ENCODE data around the gene MFSD6.
"Not testable (repeated sequence)": the region's sequence is repeated elsewhere in the genome, so short reads cannot be mapped to it uniquely, and the experiment has no call there.

The MFSD6 gene

DNA sequence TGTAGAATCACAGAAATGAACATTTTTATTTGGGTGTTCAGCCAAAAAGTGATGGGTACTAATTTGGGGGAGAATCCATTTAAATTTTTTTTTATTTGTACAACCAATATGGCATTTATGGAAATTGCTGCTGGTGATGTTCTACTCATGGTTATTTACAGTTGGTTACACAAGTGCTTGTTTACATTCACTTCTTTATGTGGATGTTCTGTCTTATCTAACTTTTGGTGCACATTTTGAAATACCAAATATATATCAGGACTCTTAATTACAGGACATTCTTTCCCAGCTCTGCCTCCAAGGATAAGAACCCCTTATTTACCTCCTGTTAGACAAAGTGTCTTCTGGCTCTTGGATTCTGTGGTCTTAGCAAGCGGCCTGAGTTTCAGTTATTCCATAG lies 91.1 kb downstream of the MFSD6 start:
- DNase-seq (ENCODE audit: low read depth in 2 of 2, low spot score in 1 of 2), result no peak

DNA sequence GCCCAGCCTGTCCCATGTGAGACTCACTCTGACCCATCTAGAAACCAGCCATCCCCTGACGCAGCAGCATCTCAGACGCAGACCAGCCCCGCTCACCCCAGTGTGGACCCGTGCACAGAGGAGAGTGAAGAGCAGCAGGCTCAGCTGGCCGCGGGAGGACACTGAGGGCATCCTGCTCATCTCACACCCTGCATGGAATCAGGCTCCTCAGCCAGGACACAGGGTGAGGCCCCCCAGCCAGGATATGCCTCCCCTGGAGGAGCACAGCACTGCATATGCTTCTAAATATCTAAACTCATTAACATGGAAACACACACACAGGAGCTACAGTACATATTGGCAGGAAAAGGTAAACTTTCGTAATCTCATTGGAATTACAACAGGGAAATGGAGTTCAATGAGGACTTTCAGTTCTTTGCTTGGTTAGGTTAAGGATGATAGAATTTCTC lies 91.9 kb downstream of the MFSD6 start:
- DNase-seq (ENCODE audit: low read depth in 2 of 2, low spot score in 1 of 2), result no peak

DNA sequence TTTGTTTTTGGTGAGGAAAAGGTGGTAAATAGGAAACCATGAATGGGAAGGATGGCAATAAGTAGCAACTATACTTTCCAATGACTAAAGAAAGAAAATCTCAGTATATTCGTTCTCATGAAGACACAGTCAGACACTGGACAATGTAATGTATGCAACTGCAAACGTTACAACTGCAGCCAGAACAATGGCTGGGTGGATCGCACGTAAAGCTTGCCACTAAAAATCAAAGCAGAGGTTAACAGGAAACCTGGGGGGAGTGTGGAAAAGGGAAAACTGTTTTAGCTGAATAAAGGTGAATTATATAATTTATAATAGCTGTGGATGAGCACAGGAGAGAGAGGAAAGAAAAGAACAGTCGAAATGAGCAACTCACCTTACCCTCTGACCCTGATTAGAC lies 93.1 kb downstream of the MFSD6 start:
- DNase-seq (ENCODE audit: low read depth in 2 of 2, low spot score in 1 of 2), result no peak

DNA sequence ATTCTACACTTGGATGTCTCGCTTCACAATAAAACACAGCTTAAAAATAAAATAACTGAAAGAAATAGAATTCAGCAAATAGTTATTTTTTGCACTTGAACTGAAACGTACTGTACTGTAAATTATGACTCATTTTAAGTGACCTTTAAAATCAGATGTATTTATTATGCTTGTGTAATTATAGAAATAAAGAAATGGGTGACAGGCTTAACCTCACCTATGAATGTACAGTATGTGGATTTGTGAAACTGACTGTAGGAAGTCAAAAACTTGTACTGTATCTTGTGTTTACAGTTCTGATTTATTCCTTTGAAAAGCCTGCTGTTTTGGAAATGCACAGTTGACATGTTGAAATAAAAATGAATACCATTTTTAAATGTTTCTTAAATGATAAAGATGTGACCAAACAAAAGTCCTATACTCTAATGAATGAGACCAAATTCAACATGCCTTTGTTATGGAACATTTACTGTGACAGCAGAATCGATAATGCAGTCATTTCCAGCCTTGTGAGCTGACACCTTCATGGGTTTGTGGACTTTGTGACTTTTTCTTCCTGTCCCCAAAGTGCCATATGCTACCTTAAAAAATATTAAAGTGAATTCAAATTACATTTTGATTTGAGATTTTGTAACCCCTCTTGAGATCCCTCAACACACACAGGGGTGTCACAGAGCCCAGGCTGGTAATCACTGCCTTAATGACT lies 93.7 kb downstream of the MFSD6 start:
- DNase-seq (ENCODE audit: low read depth in 2 of 2, low spot score in 1 of 2), result no peak

DNA sequence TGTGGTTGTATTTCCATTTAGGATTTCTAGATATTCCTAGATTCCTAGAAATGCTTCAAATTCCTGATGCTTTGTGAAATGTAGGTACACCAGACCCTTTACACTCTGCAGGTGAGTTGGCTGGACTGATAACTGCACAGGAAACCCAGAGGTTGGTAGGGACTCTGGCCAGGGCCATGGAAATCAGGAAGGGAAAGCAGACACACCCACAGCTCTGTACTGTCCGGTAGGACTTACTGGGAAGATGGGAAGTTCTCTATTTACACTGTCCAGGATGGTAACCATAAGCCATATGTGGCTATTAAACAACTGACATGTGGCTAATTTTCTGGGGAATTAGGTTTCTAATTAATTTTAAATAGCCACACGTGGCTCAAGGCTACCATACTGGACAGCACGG lies 94.9 kb downstream of the MFSD6 start:
- no peak for DNase-seq (ENCODE audit: low read depth in 2 of 2, low spot score in 1 of 2)

DNA sequence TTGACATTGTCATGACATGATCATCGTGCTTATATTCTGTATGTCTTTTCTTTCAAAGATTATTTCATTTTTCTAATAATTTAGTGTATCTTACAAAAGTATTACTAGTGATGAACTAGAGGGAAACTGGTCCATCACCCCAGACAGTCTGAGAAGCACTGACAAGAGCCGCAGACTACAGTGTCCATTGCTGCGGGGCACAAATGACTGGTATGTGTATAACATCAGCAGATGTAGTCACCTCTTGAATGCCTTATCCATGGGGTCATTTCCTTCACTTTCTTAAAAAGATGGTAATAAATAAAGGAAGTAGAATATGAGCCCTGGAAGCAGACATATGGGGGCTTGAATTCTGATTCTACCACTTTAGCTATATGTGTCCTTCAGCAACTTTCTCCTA lies 96.8 kb downstream of the MFSD6 start:
- DNase-seq (ENCODE audit: low read depth in 2 of 2, low spot score in 1 of 2), result no peak

DNA sequence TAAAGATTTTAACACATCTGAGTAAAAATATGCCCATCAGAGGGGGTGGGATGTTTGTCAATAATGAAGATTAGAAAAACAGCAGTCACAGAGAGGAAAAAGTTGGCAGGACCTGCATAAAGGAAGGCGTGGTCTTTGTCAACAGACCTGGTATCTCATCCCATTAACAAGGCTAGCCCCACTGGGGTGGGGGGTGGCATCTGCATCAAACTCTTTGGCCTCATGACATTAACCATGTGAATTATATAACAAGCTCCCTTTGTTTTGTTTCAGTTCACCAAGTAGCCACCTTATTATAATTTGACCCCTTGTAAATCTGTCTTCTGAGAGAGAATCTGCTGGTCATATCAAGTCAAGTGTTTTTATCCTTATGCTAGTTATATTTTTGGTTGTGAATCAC lies 97.5 kb downstream of the MFSD6 start:
- DNase-seq (ENCODE audit: low read depth in 2 of 2, low spot score in 1 of 2), result no peak

DNA sequence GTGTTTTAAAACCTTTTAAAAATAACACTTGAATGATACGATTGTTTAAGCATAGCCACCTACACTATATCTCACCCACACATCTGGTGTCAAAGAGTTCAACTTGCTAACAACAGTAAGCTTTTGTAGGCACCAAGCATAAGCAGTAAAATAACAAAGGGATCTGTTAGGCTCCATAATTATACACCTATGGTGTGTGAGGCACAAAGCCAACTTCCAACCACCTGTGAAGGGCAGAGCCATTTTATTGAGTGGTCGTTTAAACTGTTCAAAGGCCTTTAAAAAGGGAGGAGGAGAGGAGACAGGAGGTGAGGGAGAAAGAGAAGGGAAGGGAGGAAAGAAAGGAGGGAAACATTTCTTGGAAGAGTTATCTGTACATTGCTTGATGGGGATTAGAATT lies 98.5 kb downstream of the MFSD6 start:
- DNase-seq (ENCODE audit: low read depth in 2 of 2, low spot score in 1 of 2), result no peak

DNA sequence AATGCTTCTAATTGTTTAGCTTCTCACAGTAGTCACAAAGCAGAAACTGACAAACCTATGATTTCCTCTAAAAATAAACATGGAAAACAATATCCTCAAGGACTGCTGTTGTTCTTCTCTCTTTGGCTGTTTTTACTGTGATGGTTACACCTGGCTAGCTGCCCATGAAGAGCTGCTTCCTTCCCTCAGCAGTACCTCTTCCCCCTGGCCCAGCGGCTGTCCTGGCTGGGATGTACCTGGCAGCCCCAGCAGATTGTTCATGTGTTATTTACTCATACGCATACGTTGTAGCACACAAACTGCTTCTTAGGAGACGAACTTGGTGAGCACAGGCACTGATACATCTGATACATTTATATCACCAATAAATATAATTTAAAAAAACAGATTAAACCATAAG lies 99.0 kb downstream of the MFSD6 start:
- DNase-seq (ENCODE audit: low read depth in 2 of 2, low spot score in 1 of 2), result no peak

DNA sequence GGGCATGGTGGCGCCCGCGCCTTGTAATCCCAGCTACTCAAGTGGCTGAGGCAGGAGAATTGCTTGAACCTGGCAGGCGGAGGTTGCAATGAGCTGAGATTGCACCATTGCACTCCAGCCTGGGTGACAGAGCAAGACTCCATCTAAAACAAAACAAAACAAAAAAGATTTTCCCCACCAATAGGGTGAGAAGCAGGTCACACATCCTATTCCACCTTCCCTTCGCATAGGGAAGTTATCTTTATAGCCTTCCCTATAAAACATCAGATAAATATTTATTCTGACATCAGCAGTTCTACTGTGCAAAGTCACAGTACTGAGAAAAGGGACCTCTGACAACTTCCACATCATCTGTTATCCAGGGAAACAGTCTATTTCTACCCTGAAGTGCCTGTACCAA lies 101.7 kb downstream of the MFSD6 start:
- not testable (repeated sequence) for DNase-seq (ENCODE audit: low read depth in 2 of 2, low spot score in 1 of 2)

DNA sequence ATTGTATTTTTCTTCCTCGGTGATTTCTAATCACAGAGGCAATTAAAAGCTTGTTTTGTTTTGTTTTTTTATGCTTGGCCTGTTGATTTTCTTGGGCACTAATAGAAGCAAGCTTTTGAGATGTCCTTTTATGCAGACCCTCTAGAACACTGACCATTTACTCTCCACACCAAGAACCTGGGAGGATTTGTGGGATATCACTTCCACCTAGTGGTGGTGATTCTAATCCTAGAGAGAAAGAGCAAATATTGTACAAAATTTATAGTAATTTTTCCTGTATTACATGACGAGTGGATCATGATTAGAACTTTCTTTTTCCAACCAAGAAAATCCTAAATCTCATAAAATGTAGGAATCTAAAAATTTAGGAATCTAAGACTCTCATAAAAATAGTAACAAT lies 102.9 kb downstream of the MFSD6 start:
- DNase-seq (ENCODE audit: low read depth in 2 of 2, low spot score in 1 of 2), result no peak

DNA sequence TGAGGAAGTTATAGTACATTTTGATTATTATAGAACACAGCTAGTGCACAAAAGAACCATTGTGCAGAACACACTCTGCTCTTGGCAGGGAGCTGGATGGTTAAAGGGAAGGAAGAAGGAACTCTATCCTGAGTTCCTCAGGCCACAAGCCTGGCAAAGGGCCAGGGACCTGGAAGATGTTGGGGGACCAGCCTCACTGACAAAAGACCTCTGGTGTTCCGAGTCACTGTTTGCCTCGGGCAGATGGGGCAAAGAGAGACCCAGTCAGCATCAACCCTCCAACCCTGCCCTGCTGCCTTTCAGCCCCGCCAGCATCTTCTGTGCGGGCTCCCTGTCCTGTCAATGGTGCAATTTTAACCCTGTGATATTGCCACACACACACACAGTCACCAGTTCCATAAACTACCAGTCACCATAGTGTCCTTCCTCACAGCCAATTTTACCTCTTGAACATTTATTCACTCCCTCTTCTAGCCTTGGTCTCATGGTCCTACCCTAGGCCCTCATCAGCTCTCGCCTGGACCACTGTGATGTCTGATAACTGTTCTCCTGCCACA lies 104.5 kb downstream of the MFSD6 start:
- no peak for DNase-seq (ENCODE audit: low read depth in 2 of 2, low spot score in 1 of 2)

DNA sequence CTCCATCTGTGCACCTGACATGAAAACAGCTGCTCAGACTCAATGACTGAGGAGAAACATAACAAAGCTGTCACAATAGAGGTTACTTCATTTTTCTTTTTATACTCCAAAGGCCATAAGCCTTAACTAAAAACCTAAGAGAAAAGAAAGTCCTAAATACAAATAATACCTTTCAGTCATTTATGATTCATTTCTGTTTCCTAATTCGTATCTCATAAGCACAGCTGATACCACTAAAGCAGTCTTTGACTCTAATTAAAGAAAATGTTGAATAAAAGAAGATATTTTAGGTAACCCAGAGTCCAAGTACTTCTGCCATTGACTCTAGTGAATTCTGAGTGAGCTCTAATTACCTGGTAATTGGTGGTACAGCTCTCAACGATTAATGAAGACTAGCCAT lies 105.7 kb downstream of the MFSD6 start:
- DNase-seq (ENCODE audit: low read depth in 2 of 2, low spot score in 1 of 2), result no peak

DNA sequence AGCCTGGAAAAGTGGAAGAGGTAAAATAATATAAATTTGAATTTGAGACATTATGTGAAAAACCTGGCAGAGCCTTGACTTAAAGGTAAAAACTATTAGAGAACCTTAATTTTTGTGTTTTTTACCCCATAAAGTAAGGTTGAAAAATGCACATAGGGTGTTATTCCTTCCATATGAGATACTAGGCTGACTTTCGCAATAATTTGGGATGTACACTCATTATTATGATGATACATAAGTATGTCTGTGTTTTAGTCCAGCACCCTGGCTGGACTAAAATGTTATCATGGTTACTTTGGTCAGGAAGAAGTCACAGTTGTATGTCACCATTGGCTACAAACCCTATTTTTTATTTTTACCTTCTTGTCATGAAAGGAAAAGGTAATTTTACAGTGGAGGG lies 106.5 kb downstream of the MFSD6 start:
- DNase-seq (ENCODE audit: low read depth in 2 of 2, low spot score in 1 of 2), result no peak

DNA sequence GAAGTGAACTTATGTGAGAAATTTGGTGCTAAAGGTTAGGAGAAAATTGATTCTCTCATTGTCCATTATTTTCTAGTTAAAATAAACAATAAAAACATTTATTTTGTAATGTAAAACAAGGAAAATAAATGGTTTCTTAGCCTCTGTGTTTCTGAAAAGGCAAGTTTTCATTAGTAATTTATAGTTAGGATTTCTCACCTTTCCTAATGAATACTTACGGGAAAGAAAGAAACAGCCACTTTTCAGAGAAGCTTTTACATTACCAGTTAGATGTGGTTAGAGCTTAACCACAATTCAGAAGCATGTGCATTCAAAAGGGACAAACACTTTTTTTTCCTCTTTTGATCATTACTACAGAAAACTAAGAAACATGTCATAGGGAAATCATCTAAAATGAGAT lies 107.5 kb downstream of the MFSD6 start:
- no peak for DNase-seq (ENCODE audit: low read depth in 2 of 2, low spot score in 1 of 2)

DNA sequence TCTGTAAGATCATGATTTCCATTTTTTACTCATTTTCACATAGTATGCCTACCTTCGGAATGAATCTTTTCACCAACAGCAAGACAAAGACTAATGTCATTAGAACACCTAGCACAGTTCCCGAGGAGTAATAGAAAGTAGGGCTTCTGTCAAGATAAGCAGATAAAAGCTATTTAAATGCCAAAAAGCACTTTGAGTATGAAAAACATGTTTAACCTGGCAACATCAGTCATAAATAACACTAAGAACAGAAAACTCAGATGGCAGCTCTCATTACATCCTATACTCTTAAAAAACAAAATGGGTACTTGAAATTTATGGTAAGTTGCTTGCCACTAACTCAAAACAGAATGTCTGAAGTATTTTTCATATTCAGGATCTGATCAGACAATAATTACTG lies 109.3 kb downstream of the MFSD6 start:
- no peak for DNase-seq (ENCODE audit: low read depth in 2 of 2, low spot score in 1 of 2)

DNA sequence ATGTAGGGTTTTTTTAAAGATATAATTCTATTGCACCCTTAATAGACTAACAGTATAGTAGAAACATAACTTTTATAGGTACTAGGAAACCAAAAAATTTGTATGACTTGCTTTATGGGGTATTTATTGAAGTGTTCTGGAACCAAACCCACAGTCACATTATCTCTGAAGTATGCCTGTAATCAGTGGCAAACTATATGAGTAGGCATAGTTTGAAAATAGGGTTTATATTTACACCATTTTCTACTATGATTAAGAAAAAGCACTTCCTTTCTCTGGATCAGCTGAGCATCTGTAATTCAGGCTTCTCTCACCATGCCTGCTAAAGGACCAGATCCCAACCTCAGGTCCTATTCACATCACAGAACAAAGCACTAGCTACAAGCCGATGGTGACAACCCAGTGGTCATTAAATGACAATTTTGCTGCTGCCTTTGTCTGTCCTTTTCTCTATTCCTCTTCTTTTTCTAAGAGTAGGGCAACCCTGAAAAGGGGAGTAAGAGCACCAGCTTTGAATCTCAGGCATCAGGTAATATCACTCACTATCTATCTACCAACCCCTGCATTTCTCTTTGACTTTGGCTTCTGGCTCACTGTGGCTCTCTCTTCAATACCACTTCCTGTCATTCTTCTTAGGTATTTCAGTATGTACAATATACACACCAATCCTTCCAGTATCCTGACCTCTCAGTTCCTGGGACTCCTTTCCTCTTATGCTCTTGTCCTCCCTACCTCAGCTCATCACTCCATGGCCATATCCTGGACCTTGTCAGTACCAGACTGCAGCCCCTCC lies 112.0 kb downstream of the MFSD6 start:
- DNase-seq (ENCODE audit: low read depth in 2 of 2, low spot score in 1 of 2), result no peak

DNA sequence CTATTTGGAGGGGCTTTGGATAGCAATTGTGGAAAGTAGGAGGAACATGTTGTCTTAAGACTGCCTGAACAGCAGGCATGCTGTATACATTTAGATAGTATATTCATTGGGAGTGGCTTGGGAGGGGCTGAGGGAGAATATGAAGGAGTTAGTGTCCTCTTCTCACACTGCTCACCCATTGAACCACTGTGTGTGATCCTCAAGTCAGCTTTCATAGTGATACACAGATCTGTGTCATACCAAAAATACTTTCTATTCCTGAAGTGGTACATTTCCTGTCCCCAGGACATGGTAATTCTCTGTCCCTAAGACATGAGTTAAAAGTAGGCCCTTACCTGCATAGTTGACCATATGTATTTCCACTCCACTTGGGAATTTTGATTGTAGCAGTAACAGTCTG lies 116.8 kb downstream of the MFSD6 start:
- DNase-seq (ENCODE audit: low read depth in 2 of 2, low spot score in 1 of 2), result no peak

DNA sequence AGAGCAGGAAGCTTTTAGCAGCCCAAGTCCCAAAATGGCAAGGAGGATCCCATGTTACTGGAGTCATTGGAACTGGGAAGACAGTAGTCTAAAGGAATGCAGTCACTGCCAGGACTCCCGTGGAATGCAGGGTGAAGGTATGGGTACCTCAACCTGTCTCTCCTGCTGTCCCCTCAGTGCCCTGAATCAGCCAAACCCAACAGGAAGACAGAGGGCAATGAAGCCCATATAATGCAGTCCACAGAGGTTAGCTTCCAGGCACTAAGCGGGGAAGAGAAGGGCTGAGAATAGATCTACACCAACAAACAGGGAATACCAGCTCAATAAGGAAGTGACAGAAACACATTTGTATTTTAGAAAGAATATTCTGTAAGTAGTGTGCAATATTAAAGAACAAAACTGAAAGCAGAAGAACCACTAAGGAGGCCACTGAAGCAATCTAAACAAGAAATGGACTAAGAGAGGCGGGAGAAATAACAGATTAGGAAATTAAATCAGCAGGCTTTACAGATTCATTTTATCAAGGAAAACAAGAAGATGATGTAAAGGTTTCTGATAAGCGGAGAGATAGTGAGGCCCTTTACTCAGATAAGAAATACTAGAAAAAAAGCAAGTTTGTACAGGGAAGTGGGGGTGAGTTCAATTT lies 118.1 kb downstream of the MFSD6 start:
- DNase-seq (ENCODE audit: low read depth in 2 of 2, low spot score in 1 of 2), result no peak

DNA sequence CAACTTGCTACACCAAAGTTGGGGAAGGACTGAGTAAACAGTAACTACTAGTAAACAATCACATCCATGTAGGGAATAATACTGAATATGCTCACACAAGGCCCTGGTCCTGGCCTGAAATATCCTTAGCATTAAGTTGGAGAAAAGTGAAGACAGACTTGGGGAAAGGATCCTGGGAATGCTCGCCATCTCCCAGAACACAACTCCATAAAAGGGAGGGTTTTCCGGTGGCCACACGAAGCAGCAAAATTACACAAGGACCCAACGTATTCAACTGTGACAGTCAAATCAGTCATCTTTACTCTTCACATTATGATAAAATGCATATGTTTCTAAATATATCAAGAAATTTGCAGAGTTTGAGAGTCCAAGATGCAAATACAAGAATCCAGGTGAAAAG lies 119.1 kb downstream of the MFSD6 start:
- DNase-seq (ENCODE audit: low read depth in 2 of 2, low spot score in 1 of 2), result no peak

DNA sequence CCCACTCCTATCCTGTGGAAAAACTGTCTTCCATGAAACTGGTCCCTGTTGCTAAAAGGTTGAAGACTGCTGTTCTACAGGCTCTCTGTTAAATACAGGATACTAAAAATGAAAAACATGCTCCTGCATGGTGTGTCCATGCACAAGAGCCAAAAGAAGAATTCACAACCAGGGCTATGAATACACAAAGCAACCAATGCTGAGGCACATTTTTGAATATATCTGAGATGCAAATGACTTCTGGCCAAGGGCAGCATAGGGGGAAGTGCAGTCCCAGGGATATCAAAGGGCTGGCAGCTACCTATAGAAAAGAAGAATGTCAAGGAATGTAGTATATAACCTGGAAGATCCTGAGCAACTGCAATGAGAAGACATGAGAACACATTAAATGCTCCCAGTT lies 119.8 kb downstream of the MFSD6 start:
- no peak for DNase-seq (ENCODE audit: low read depth in 2 of 2, low spot score in 1 of 2)

DNA sequence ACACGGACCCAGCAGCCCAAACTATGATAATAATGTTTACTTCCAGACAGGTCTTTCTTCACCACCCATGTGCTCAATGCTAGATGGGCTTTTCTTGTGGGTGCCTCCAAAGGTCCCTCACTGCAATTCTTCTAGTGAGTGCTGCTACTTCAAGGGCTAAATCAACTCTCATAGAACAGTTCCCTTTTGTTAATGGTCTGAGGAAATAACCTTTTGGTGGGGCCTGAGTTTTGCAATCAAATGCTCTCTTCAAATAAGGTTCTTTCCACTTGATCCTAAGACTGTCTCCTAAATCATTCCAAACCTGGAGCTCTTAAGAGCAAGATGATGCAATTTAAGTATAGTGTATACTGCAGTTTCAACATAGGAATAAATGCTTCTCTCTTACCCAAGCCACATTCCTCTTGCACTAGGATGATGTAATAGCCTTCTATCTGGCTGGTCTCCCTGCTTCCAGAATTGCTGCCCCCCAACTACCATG lies 120.4 kb downstream of the MFSD6 start:
- no peak for DNase-seq (ENCODE audit: low read depth in 2 of 2, low spot score in 1 of 2)

Data from stimulated activated CD8-positive, alpha-beta memory T cell treated with anti-CD3 and anti-CD28 coated beads, Interleukin-4, amount 100 ng/mL, for 4 hours (primary cell).